GM19328 (cell line): ENCODE data around the gene DSE.

Experiments used
- ATAC-seq: cut with Tn5 transposase; IDR thresholded peaks from one replicate; pipeline ENCODE4 v1.9.1; 2021; ENCODE audit warnings: mild to moderate bottlenecking, moderate library complexity; ENCODE audit not compliant: unreplicated experiment

DSE gene

DNA sequence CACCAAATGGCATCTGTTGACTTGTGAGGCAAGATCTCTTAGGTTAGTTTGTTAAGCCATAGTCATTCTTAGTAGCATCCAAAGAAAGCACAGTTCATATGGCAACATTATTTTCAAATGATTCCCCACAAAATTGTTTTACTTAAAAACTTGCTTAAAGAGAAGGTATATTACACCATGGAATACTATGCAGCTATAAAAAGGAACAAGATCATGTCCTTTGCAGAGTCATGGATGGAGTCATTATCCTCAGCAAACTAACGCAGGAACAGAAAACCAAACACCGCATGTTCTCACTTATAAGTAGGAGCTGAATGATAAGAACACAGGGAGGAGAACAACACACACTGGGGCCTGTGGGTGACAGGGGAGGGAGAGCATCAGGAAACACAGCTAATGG lies 10.9 kb upstream of the DSE start:
- ATAC-seq = no peak

DNA sequence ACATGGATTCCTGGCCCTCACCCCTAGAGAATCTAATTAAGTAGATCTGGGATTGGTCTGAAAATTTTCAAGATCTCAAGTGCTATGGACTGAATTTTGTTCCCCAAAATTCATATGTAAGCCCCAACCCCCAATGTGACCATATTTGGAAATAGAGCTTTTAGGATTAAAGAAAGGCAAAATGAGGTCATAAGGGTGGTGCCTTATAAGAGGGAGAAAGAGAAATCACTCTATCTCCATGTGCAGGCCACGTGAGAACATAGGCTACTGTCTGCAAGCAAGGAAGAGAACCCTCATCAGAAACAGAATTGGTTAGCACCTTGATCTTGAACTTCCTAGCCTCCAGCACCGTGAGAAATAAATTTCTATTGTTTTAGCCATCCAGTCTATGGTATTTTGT lies 8.5 kb upstream of the DSE start:
- no peak for ATAC-seq

DNA sequence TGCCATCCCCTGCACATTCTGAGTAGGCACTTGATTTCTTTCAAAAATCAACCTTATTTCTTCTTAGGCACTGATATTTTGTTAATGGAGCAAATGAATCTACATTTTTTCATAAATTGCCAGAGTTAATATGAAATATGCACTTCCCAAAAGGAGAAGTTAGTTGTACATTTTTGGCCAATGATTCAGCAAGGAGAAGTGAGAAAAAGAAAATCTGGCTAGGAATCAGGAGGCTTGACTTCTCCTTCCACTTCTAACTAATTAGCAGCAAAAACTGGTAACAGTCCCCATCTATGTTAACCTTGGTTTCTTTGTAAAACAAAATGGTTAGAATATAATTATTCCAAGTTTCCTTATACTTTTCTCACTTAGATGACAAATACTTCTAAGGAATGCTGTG lies 7.0 kb upstream of the DSE start:
- ATAC-seq = no peak

DNA sequence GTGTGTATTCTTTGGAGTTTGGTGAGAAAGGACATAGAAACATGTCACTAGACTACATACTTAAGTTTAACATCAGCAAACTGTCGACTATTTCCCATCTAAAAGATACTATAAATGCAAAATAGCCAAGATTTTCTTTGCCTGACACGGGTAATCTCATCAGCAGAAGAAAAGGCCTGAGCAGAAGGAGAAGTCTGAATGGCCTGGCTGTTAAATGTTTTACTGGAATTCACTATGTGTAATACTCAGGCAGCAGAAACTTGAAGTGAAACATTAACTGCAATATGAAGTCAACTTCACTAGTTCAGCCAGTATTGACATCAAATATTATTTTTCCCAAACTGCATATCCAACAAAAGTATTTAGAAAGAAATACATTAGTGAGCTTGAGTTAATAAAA lies 6.4 kb upstream of the DSE start:
- ATAC-seq = no peak

DNA sequence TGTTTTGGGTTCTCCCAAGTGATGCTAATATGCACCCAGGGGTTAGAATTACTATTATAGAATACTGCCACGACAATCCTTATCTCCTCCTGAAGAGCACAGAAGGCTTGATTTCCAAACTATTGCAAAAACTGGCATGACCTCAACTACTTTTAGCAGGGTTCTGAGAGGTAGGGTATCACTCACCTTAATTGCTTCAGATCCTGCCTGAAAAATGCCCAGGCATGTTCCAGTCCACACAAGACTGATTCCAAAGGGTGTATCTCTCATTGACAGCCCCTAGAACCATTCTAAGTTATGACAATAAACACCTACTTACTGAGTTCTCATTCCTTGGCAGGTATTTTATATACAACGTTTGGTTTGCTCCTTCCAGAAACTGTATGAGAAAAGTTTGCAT lies 5.0 kb upstream of the DSE start:
- no peak for ATAC-seq

DNA sequence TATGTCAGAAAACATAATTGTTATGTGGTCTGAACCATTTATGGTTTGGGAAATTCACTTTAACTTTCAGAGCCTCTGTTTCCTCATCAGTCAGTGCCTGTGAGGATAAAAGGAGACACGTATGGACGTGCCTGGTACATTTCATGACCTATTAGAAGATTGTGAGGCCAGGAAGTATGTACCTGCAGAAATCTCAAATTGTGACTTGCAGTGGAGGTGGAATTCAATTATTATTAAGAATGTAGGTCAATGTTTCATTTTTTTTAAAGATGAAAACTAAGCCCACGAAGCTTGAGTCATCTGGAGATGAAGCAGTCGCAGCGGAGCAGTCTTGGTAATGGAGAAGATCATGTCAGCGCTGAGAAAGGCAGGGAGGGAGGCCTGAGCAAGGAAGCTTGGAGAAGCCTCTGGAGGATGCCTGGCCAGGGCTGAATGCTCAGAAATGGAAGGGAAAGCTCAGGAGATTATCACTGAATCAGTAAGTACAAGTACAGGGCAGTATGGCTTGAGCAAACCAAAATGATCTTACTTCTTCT lies 3.9 kb upstream of the DSE start:
- ATAC-seq = no peak

DNA sequence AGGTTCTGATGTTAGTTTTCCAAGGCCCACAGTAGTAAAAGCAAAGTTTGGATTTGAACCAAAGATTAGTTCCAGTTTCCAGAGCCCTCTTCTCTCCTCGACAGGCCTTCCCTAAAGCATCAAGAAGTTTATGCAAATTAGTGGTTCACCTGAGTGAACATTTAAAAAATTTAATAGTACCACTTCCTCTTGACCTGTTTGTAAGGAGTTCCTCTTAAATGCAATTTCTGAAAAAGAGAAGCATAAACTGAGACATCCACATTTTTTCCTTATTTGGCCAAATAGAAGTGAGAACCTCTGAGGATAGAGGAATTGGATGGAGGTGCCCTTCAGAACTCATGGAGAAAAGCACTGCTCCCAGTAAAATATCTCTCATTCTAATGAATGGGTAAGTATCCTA lies 1.2 kb upstream of the DSE start:
- ATAC-seq = peak; percentile 42

DNA sequence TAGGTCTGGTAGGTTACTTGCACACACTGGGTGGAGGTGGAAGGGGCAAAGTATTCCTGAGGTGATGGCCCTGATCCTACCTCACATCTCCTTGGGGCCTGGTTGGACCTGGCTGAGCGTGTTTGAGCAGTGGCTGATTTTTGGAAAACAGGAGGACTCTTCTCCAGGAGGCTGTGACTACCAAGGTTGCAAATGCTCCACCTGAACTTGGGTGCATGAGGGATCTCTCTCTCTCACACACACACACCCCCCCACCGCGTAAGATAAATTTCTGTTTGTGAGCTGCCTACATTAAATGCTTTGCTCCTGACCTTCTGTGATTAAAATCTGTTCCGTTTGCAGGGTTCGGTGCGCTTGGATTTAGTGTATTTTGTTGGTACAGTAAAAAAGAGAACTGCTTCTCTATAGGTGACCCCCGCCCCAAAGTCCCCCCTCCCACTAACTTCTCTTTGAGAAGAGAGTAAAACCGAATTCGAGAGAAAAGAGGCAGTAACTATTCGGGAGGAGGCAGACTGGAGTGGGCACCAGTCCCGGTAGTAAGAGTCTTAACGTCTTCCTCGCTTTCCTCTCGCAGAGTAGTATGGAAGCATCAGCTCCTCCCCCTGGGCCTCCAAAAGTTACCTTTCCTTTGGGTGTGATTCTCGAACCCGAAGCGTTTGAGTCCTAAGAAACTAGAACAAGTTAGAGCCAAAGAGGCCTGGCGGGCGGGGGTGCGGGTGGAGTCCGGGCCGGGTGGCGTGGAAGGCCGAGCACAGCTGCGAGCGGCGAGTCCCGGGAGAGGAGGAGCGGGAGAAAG lies 585 bp upstream of the DSE start:
- no peak for ATAC-seq

DNA sequence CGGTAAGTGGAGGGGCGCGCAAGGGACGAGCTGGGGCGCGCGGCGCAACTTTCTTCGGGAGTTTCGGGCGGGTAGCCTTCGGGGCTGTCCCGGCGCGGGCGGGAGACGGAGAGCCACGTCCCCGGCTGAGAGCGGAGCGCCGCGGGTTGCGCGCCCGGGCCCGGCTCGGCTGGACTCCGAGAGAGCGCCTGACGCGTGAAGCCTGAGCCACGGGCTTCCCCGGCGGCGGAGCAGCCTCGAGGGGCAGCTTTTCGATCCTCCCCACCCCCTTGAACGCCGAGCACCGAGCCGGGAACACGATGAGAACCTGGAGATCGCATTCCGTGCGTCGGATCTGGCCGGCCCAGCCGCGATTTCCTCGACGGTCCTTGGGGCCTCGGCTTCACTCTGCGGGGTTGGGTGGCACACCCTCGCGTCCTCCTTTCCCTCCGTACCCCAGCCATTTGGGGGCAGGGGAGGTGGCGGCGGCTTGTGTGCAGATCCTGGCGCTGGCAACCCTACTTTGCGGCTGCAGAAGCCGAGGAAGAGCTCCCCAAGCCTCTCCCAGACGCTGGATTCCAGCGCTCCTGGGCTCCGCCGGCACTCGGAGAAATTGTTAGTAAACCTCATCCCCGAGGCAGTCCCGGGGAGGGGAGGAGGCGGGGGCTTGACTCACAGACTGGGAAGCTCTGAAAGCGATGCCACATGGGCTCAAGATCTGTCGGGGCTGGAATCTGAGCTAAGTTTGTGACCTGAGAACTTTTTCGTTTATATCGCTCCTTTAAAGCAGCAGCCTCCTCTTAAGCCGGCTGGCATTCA lies 572 bp downstream of the DSE start:
- peak; percentile 47 for ATAC-seq

DNA sequence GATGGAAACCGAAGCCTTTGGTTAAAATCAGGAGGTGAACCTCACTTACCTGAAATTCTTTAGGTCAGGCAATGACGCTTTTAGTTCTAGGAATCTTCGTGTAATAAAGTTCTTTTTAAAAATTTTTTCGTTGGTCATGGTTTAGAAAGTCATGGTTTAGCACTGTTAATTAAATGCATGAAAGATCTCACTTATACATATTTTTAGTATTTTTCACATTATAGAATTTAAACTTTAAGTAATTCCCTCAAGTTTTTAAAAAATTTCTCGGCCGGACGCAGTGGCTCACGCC lies 1.1 kb downstream of the DSE start:
- ATAC-seq = no peak

DNA sequence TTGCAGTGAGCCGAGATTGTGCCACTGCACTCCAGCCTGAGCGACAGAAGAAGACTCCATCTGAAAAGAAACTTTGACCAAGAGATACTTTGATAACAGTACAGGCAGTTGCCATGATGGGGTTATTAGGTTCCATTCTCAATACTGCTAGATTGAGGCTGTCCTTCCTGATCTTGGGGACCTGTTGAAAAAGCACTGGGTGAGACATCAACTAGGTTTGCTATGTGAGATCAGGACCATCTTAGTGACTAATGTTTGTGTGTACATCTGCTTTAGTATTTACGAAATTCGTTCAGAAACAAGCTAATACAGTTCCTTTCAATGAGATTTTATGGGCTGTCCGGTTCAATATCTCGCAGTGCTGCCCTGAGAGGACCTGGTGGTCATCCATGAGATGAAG lies 2.6 kb downstream of the DSE start:
- ATAC-seq = no peak

DNA sequence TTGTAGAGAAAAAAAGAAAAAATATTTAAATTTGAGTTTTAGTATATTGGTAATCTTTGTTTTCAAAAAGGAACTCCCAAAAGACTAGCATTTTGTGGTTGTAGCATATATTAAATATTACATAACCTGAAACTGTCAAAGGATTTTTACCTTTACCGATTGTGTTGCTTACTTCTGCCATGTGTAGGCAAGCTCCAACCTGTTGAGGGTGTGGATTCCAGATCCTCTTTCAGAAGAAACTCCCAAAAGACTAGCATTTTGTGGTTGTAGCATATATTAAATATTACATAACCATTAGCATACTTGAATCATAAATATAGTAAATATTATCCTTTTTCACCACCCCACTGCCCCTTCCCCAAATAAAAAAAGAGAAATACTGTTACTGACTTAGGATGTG lies 3.2 kb downstream of the DSE start:
- no peak for ATAC-seq

DNA sequence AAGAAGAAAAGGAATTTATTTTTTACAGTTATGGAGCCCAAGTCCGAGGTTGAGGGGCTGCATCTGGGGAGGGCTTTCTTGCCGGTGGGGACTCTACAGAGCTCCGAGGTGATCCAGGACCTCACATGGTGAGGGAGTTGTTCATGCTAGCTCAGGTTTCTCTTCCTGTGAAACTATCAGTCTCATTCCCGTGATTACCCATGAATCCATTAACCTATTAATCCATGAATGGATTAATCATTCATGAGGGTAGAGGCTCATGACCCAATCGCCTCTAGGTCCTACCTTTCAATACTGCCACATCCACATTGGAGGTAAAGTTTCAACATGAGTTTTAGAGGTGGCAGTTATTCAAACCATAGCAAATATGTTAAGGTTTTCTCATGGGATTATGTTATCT lies 3.8 kb downstream of the DSE start:
- ATAC-seq = no peak

DNA sequence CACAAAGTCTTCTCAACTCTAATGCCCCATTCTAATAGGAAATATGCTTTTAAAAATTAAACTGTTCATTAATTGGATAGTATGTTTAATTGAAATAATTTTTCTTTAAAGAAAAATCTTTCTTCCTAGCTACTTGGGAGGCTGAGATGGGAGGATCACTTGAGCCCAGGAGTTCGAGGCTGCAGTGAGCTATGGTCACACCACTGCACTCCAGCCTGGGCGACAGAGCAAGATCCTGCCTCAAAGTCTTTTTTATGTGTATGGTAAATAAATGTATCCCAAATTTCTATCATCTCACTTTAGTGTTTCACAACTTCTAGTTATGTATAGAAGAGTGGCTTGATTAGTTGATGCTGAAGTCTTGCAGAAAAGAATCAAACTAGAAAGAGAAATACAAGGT lies 4.5 kb downstream of the DSE start:
- ATAC-seq = no peak

DNA sequence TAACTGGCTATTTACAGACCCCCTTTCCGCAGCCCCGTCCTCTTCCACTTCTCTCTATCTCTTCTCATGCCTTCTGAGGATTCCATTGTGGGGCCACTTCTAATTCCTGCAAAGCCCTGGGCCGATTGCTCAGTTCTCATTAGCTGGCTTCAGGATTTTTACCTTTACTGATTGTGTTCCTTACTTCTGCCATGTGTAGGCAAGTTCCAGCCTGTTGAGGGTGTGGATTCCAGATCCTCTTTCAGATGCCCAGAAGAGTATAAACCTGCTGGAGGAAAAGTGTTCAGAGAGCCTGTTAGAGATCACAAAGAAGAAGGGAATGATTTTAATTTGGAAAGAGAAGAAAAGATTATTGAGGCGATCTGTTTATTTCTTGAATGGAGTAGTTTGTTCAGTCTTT lies 5.4 kb downstream of the DSE start:
- ATAC-seq = no peak

DNA sequence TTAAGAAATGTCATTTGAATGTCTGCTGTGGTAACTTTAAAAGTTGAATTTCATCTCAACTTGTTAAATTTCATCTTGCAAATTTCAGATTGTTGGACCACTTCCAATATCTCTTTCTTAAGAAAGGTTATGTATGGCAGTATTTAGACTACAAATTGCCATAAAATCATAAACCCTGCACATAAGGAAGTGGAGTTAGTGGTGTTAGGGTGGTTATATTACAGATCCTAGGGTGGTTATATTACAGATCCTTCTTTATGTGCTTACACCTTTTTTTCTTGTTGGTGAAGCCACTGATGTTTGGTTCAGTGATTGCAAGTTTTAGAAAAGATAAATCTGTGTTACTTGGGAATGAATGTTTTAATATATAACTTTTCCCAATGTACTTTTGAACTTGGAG lies 9.0 kb downstream of the DSE start:
- no peak for ATAC-seq

DNA sequence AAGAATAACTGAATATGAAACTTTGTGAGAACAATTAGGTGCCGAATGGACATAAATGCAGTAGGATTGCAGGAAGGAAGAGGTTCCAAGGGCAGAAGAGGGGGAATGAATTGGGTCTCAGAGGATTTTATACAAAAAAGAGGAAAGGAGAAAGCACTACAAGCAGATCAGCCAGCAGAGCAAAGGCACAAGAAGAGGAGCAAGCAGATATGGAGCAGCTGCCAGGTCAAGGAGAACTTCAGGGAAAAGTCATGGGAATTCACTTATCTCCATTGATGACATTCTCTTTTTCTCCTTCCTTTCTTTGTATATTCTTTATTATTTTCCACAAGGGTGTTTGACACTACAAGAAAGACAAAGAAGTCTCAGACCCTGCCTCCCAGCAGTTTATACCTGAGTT lies 9.6 kb downstream of the DSE start:
- no peak for ATAC-seq

DNA sequence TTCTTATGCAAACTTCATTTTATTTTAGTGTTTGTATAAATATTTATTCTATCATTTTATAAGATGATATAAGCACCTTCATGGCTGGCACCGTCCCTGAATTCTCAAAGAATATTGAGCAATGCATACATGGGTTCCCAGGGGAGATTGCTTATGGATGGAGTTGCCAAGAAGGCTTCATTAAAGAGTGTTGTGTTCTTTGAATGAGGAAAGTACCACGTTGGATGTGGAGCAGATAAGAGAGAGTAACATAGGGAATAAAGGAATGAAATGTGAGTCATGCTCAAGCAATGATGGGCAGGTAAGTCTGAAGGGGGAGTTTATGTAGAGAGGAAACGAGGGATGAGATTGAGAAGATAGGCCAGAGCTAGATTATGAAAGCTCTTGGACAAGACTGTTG lies 10.3 kb downstream of the DSE start:
- no peak for ATAC-seq

DNA sequence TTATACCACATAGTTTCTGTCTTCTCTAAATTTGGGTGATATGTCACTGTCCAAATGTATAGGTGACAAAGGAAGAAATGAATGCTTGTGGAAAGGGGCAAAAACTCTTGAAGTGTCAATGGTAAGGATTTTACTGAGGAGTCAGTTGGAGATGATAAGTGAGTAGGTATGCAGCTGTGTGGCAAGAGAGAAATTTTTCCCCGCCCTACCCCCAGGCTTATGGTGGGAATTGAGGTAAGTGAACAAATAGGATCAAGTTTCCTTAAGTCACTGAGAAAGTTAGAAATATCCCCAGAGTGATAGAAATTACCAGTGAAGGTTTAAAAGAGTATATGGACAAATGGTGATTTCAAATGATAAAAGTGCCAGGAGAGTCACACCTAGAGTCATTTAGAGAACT lies 11.8 kb downstream of the DSE start:
- ATAC-seq = no peak

DNA sequence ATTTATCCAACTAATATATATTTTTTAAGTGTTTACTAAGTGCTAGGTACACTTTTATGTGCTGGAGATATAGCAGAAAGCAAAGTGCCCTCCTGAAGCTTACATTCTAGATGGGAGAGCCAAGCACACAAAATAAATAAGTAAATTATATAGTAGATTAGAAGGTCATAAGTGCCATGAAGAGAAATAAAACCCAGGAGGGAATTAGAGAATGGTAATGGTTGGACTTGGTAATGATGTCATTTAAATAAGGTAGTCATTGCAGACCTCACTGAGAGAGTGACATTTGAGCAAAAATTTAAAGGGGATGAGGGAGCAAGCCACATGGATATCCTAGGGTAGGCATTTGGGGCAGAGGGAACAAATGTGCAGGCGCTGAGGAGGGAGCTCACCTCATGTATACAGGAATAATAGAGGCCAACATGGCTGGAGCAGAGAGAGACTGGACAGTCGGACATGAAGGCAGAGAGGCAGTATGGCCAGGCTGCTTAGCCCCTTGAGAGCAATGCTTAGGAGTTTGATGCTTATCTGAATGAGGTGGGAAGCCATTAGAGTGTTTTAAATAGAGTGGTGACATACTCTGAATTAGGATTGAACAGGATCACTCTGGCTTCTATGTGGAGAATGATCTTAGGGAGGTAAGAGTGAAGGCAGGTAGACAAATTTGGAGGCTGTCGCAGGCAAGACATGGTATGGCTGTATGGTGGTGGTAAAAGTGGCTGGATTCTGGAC lies 14.1 kb downstream of the DSE start:
- ATAC-seq = no peak

DNA sequence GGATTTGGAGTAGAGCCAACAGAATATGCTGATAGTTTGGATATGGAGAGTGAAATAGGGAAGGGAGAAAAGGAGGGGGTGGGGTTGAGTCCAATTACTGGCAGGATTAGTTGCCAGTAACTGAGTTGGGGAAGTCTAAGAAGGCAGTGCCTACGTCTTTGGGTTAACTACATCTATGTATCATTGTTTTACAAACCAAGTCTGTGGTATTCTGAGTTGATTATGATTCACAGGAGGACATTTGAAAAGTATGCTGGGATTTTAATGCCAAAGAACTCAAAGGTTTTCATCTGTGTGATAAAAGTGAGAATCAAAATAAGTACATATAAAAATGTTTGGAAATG lies 14.7 kb downstream of the DSE start:
- no peak for ATAC-seq

DNA sequence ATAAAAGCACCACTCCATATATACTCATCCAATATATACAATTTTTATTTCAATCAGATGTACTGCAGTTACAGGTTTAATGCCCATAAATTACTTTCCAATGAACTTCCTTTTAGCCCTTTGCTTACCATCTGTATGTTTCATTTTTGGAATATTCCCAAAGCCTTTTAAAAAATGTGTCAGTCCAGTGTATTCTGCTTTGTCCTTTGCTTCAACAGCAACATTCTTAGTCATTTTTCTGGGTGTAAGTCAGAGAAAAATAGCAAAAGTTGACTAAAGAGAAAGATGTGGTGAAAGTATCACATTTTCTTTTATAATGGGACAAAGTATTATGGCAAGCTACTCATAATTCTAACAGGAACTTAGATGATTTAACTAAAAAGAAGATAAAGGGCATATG lies 15.2 kb downstream of the DSE start:
- ATAC-seq = no peak
